Measurements from ENCODE around the gene GJB5. TPM values are rescaled to one million over a fixed set of nuclear protein-coding genes. Genes with fewer than 3 reads are reported as not detected.

GJB5 gene
- polyA plus RNA-seq, 4 donors, result 0.23 to 0.52 (median 0.39) TPM

DNA sequence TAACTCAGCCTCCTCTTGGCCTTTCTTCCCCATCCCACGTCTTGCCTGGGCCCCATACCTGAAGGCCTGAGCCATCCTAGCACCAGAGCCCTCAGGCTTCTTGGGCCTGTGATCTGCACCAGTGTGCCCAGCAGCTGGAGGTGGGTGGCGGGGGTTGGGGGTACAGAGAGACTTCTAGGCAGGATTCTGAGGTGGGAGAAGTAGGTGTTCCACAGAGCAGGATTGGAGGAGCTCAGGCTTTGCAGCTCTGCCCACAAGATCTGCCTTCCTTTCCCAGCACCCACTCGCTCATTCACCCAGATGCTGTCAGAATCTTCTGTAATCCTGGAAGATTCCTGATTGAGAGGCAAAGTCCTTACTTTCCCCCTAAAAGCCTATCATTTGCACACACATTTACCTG is 10.0 kb upstream of the GJB5 start:
- DNase-seq (ENCODE audit: low read depth in 4 of 4, low spot score in 3 of 4), result no peak

DNA sequence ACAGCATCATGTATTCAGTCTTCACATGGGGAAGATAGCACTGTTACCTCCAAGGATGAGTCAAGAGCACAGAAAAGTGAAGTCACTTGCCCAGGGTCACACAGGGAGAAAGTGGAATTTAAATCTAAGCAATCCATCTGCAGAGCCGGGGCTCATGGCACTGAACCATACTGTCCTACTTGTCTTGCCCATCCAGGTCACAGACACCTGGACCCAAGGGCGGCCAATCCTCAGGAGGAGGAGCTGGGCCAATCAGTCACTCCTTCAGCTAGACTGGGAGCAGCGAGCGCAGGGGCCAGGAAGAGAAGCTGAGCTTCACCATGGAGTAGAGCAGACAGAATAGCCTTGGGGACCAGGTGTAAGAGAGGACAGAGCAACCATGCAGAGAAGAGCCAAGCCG is 9.2 kb upstream of the GJB5 start:
- no peak for DNase-seq (ENCODE audit: low read depth in 4 of 4, low spot score in 3 of 4)

DNA sequence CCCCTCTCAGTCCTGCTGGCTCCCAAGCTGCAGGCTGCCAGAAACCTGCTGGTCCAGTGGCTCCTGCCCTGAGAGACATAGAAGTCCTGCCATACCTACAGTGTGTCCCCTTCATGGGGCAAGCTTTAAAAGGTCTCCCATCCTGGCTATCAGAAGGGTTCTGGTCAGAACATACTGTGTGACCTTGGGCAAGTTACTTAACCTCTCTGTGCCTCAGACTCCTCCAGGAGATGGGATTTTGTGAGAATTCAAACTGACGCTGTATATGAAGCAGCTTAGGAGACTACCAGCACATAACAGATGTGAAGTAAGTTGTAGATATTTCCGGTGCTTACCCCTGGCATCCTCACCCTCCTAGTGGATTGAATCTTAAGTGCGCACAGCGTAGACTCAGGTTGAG is 8.7 kb upstream of the GJB5 start:
- no peak for DNase-seq (ENCODE audit: low read depth in 4 of 4, low spot score in 3 of 4)

DNA sequence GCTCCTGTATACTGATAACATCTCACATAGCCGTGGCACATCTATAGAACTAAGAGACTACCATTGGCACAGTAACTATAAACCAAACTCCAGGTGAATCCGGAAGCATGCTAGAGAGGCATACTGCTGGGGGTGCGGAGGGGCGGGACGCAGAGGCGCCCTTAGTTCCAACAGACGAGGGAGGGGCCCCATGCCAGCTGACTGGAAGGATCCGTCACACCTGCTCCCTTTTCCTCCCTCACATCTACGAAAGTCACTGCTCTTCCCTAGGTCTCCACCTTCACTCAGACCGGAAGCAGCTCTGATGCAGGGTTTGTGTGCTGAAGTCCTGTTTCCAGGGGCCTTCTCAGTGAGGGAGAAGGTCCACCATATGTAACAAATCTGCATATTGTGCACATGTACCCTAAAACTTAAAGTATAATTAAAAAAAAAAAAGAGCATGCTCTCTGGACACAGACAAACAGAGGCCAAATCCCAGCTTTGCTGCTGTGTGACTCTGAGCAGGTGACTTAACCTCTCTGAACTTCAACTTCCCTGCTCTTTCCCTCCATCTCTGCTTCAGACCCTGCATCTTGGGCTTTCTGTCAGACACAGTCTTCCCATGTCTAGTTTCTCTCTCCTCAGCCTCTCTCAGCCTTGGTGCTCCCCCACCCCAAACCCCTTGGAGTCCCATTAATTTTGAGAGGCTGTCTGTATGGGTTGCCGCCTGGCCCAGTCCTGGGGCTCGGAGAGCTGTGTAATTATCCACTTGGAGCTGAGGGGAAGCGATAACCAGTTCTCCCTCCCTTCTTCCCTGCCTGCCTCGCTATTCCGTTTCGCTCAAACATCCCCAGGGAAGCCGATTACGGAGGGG is 7.8 kb upstream of the GJB5 start:
- DNase-seq (ENCODE audit: low read depth in 4 of 4, low spot score in 3 of 4), result no peak

DNA sequence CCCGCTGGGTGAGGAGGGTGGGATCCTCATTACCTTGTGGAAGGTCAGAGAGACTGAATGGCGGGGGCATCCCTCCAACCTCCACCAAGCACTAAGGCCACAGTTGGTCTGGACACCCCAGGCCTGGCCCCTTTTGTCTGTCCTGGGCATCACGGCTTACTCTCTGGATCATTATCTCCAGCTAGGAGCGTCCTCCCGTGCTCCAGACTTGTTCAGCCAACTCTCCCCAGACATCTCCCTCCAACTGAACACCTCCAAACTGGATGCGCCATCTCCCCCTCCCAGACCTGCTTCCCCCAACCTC is 7.3 kb upstream of the GJB5 start:
- DNase-seq (ENCODE audit: low read depth in 4 of 4, low spot score in 3 of 4), result no peak

DNA sequence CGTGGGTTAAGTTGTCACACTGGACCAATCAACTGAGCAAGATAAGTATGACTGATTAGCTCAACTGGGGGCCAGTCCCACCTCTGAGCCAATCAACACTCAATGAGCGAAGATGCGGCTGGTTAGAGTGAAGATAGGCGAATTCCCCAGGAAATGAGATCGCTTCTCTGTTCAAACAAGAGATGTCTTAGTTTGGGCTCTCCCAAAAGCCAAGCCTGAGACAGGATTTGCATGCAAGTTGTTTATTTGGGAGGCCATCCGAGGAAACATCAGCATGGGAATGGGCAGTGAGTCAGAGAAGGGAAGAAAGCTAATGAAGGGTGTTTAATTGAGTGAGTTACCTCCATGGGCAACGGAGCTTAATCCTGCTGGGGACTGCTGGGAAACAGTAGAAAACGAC is 4.9 kb upstream of the GJB5 start:
- DNase-seq (ENCODE audit: low read depth in 4 of 4, low spot score in 3 of 4), result no peak

DNA sequence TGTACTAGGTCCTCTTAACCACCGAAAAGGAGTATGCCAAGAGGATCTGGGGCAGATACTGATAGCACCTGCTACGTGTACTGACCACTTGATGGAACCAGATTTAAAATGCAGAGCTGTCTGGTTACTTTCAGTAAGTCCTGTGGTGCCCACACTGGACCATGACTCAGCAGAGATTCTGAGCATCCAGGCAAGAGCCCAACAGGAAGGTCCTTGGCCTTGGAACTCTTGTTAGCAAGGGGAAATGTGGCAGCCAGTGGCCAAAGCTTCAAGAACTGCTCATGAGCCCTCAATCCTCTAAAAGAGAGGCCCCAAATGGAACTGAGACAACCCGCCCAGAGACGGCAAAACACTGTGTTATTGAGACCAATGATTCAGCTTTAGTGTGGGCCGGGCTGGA is 4.2 kb upstream of the GJB5 start:
- no peak for DNase-seq (ENCODE audit: low read depth in 4 of 4, low spot score in 3 of 4)

DNA sequence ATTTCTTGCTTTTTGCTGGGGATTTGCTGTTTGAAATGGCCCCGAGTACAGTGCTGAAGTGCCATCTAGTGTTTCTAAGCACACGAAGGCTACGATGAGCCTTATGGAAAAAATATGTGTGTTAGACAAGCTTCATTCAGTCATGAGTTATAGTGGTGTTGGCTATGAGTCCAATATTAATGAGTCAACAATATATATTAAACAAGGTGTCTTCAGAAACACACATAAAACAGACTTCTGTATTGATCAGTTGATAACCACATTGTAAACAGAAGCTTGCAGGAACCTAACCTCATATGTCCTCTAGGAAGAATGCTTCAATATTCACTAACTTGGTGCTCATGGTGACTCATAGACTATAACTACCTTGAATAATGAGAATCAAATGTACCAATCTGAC is 1.7 kb upstream of the GJB5 start:
- no peak for DNase-seq (ENCODE audit: low read depth in 4 of 4, low spot score in 3 of 4)

DNA sequence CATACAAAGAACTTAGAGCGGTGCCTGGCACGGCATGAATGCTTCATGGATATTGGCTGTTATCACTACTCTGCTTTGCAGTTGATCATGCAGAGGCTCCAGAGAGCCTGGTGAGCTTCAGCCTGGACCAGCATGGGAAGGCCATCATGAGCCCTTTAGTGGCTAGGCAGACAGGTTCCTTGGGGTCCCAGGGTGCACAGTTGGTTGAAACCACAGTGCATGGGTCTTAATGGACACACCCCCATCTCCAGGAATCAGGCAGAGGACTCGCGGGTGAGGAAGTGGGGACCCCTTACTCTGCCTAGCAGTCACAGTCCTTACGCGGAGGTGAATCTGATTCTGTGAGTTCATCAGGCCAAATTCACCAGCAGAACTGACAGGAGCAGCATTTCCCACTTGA is 1.1 kb downstream of the GJB5 start:
- DNase-seq (ENCODE audit: low read depth in 4 of 4, low spot score in 3 of 4), result no peak

DNA sequence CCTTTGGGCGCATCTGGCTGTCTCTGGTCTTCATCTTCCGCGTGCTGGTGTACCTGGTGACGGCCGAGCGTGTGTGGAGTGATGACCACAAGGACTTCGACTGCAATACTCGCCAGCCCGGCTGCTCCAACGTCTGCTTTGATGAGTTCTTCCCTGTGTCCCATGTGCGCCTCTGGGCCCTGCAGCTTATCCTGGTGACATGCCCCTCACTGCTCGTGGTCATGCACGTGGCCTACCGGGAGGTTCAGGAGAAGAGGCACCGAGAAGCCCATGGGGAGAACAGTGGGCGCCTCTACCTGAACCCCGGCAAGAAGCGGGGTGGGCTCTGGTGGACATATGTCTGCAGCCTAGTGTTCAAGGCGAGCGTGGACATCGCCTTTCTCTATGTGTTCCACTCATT is 2.5 kb downstream of the GJB5 start:
- DNase-seq (ENCODE audit: low read depth in 4 of 4, low spot score in 3 of 4), result no peak

DNA sequence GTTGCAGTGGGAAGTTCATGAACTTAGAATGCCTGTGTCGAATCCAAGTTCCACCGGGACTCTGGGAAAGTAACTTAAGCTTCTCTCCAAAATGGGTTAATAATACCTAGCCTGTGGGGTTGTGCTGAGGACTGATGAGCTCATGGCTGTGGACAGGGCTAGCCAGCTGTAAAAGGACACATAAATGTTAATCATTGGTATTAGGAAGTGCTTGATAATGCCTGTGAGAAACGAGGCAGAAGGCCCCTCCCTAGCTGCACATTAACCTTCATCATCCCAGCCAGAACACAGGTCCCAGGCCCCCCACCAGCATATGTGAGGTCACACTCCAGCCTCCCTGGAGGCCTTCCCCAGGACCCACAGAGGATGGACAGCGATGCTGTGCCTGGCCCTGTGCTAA is 3.9 kb downstream of the GJB5 start:
- no peak for DNase-seq (ENCODE audit: low read depth in 4 of 4, low spot score in 3 of 4)

DNA sequence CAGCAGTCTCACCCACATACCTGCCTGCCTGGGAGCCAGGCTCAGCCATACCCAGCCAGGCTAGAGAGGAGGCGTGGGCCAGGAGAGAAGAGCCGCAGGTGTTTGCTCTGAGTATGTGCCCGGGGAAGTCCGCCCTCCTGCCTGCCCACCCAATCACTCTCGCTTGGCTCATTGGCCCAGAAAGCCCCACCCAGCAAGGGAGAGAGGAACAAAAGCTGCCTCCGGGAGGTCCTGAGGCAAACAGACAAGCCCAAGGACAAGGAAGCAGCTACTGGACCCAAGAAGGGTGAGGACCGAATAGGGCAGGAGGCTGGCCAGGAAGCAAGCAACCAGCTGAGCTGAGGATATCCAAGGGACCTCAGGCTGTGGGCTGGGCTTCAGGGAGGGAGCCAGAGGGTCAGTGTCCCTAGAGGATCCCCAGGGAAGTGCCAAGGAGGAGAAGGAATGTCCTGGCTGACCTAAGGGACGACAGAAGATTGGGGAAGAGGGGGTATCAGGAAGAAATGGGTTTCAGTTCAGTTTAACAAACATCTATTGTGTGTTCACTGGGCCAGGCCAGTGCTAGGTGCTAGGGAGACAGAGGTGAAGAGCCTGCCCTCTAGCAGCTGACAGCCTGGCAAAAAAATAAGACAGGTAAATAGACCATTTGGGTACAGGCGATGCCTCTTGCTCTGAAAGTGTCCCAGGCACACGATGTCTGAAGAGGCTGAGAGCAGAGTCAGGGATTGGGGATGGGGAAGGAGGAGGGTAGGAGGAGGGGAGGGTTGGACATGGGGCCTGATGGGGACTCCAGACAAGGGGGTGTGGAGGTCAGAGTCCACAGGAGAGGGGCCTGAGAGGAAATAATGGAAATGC is 4.9 kb downstream of the GJB5 start, which contains the start of gene GJB4:
Gene GJB4, plus strand, starts transcription at position 238 of the 855 bp plus-strand sequence. CDS start 1,515 bp downstream, outside the sequence.
- no peak for DNase-seq (ENCODE audit: low read depth in 4 of 4, low spot score in 3 of 4)

DNA sequence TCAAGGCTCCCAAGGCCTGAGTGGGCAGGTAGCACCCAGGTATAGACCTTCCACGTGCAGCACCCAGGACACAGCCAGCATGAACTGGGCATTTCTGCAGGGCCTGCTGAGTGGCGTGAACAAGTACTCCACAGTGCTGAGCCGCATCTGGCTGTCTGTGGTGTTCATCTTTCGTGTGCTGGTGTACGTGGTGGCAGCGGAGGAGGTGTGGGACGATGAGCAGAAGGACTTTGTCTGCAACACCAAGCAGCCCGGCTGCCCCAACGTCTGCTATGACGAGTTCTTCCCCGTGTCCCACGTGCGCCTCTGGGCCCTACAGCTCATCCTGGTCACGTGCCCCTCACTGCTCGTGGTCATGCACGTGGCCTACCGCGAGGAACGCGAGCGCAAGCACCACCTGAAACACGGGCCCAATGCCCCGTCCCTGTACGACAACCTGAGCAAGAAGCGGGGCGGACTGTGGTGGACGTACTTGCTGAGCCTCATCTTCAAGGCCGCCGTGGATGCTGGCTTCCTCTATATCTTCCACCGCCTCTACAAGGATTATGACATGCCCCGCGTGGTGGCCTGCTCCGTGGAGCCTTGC is 6.4 kb downstream of the GJB5 start:
- no peak for DNase-seq (ENCODE audit: low read depth in 4 of 4, low spot score in 3 of 4)

DNA sequence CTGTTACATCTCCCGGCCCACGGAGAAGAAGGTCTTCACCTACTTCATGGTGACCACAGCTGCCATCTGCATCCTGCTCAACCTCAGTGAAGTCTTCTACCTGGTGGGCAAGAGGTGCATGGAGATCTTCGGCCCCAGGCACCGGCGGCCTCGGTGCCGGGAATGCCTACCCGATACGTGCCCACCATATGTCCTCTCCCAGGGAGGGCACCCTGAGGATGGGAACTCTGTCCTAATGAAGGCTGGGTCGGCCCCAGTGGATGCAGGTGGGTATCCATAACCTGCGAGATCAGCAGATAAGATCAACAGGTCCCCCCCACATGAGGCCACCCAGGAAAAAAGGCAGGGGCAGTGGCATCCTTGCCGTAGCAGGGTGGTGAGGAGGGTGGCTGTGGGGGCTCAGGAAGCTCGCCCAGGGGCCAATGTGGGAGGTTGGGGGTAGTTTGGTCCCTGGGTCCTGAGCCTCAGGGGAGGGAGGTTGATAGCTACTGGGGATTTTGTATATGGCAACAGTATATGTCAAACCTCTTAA is 7.0 kb downstream of the GJB5 start:
- no peak for DNase-seq (ENCODE audit: low read depth in 4 of 4, low spot score in 3 of 4)

DNA sequence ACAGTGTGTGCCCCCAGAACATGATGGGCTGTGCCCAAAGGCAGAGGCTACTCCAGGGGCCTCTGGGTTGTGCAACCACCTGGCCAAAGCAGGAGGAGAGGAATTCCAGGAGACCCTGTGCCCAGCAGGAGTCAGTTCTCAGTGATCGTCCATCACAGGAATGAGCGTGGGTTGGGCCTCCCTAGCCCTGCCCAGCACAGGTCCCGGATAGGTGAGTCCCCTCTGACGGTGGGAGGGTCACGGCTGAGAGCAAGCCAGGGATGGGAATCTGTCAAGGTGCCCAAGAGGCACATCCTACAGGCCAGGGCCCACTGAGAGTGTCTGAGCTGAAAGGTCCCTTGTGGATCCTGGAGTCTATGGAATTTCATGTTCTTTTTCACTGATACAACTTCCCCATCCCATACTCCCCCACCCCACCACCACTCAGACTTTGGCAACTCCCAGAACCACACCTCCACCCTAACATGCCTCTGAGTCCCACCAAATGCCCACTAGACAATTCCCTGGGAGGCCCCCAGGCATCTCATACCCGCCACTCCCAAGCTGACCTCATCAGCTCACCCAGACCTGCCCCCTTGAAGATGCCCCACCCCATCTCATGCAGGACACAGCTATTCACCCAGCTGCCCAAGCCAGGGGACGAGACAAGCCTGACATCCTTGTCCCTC is 7.8 kb downstream of the GJB5 start:
- DNase-seq (ENCODE audit: low read depth in 4 of 4, low spot score in 3 of 4), result no peak

DNA sequence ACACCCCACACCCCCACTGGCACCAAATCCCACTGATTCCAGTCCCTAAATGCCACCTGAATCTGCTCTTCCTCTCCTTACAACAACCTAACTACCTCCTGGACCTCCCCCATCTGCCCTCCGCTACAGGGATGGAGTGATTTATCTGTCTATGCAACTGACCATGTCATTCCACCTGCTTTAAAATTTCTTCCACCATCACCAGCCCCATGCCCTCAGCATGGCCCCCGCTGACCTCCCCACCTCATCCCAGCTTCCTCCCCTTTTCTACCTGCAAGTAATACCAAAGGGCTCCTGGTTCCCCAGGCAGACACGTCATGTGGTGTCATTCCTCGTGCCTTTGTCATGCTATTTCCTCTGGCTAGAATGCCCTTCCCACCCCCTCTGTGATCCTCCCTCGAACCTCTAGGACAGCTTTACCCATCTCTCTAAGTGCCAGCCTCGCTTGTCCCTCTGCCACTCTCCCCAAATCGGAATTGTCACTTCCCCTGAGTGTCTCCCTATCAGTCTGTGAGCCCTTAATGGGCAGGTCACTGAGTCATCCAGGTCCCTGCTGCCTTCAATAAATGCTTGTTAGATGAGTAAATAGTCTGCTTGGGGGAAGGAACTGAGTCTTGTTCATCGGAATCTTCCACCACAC is 8.4 kb downstream of the GJB5 start:
- no peak for DNase-seq (ENCODE audit: low read depth in 4 of 4, low spot score in 3 of 4)

DNA sequence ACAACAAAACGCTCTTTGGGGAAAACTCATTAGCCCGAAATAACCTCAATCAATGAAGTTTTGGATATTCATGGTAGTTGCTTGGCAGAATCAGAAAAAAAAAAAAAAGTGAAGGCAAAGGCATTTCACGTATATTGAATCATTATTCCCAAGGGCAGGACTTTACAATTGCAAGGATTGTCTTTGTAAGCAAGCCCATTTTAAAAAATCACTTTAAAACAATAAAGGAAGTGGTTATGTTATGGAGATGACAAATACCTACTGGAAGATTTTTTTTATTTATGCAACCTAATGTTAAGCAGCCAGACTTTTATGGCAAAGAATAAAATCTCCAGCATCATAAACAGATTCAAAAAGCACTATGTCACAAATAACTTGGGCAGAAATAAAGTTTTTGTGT is 14.0 kb downstream of the GJB5 start:
- DNase-seq (ENCODE audit: low read depth in 4 of 4, low spot score in 3 of 4), result no peak

DNA sequence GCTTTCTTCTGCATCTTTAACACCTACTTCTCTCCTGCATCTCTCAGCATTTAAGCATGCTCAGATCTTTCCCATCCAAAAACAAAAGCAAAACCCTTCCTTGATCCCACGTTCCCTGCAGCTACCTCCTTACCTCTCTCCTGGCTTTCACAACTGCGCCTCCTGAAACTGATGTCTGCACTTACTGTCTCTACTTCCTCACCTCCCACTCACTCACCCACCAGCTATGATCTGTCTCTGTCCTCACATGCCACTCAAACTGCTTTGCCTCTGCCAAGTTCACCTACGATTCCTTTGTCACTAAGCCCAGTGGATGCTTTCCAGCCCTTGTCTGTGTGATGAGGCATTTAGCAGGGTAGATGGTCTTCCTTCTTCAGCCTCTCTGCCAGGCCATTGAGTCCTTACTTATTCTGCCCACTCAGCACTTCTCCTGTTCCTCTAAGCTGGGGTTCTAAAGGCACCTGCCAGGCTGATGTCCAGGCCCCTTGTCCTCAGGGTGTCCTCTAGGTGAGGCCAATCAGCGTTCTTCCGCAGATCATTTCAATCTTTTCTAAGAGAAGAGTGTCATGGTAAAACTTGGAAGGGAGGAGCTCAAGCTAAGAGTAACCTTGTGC is 16.2 kb downstream of the GJB5 start:
- no peak for DNase-seq (ENCODE audit: low read depth in 4 of 4, low spot score in 3 of 4)

DNA sequence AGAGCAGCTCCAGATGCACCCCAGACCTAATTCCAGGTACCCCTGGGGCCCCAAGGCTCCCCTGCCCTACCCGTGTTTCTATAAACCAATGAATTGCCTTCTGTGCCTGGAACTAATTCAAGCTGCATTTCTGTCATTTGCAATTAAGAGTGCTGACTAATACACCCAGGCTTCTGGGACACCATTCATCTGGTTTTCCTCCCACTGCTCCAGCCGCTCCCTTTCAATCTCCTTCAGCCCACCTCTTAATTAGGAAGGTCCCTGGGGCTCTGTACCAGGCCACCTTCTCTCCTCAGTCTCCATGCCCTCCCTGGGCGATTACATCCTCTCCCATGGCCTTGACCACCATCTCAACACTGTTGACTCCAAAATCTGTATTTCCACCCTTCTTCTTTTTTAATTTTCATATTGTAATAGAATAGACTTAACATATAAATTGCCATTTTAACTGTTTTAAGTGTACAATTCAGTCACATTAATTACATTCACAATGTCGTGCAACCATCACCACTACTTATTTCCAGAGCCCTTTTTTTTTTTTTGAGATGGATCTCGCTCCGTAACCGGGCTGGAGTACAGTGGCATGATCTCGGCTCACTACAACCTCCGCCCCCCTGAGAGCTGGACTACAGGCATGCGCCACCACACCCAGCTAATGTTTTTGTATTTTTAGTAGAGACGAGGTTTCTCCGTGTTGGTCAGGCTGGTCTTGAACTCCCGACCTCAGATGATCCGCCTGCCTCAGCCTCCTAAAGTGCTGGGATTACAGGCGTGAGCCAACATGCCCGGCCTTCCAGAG is 16.9 kb downstream of the GJB5 start:
- DNase-seq (ENCODE audit: low read depth in 4 of 4, low spot score in 3 of 4), result no peak
